SIG-M5 (cell line): ENCODE measurements around the gene BICRAL.

Experiments
- DNase-seq: peaks from one replicate; lab custom pipeline; 2025; lab: John Stamatoyannopoulos, UW

BICRAL gene

DNA sequence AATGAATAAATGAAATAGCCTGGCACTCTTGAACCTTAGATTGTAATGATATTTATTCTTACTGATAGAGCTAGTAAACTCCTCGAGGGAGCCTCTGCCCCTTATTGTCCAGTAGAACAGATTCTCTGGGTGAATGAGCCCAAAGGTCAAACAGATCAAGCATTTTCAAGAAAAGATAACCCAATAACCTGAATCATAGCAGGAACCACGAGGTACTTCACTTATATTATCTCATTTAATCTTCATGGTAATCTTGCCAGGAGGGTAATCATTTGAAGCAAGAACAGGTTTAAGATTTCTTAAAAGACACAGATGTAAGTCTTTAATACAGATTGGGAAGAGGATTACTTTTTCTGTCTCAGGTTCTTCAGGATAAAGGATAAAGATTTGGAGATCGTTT, 18.9 kb upstream of the BICRAL start:
- DNase-seq: no peak

DNA sequence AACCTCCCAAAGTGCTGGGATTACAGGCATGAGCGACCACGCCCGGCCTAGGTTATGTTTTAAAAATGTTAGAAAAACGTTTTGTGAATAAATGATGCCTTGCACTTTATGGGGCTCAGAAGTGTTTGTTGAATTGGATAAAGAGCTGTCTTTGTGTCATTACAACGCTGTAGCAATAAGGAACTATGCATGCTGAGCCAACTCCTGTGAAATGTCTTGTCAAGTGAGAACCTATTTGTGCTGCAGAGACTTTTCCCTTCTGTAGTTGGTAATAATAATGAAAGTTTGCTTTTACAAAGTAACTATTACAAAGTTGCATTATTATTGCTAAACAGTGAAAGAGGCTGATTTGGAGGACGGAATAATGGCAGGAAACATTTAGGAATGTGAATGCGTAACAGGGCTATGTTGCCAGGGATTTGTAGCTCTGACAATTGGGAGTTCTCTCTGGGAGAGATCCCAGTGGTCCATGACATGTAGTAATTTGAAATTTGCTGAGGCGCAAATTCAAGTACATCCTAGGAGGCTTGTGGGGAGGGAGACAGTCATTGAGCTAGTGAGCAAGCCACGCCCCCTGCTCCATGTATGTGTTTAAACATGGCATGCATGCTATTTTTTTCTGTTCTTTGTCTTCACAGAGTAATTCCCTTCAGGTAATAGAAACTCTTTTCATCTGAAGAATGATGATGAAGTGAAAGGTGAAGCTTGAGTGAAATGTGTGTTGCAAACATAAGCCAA, 16.8 kb upstream of the BICRAL start:
- no peak for DNase-seq

DNA sequence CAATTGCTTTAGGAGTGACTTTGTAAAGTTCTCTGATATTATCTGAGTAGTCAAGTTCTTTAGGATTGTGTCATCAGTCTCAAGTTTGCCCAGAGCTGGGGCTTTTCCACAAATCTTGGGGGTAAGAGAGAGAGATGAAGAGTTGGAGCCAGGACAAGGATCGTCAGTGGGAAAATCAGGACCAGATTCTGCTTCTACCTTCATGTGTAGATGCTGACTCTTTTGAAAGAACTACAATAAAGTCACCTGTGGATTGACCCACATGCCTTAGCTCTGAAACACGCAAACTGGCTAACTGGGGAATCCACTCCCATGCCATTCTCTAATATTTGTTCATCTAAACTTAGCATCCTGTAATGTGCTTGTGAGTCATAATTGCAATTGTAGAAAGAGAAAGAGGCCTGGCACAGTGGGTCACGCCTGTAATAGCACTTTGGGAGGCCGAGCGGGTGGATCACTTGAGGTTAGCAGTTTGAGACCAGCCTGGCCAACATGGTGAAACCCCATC, 15.6 kb upstream of the BICRAL start:
- DNase-seq: no peak

GRCh38 chr6:42769051-42769450, 12.8 kb upstream of the BICRAL start:
- DNase-seq: no peak

DNA sequence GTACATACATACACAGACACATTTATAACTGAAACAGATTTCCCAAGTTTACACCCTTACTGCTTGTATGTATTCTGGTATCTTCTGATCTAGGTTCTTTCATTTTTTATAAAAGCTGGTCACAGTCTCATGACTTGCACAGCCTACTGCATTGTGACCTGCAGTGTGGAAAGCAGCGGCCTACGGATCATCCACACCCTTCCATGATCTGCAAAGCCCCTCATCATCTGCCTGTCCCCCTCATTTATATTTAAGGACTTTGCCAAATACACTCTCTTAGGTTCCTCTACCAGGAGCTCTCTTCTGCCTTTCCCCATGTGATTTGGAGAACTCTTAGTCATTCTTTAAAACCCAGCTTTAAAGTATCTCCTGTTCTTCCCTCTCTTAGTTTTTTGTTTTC, 12.0 kb upstream of the BICRAL start:
- no peak for DNase-seq

DNA sequence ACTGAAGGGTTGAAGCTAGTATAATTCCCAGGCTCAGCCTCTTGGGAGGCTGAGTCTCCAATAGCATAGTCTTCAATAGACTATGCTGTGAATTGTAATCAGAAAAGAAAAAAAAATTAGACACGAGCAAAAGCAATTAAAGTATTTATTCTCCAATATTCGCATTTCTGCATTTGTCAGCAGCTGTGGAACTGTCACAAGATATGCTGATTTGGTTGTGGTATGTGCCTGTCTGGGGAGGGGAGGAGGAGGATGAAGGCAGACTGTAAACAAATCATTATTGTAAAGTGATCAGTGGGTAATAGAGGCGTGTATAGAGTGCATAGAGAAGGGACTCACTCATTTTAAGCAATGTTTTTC, 10.1 kb upstream of the BICRAL start:
- DNase-seq: no peak

- no peak for DNase-seq
These were observed 7.7 kb upstream of the BICRAL start for GRCh38 chr6:42774201-42774600.

DNA sequence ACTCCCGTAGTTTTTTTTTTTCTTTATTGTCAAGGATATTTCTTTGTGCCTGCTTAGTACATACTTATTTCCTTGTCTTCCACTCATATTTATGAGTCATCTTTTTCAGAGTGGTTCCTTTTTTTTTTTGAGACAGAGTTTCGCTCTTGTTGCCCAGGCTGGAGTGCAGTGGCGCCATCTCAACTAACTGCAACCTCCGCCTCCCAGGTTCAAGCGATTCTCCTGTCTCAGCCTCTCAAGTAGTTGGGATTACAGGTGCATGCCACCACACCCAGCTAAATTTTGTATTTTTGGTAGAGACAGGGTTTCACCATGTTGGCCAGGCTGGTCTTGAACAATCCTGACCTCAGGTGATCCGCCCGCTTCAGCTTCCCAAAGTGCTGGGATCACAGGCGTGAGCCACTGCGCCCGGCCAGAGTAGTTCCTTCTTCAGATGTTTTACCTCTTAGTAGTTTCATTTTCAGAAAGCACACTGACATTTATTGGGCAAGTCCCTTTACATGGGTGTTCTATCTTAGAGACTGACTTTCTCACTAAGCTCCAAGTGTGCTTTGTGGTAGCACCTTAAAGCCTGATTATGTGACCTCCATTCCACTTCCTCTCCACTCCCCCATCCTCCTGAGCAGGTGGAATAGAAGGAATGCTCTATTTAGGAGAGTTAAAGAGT, 6.9 kb upstream of the BICRAL start:
- peak; percentile 70 for DNase-seq

GRCh38 chr6:42777126-42777822, 4.6 kb upstream of the BICRAL start:
- no peak for DNase-seq

GRCh38 chr6:42778122-42778521, 3.7 kb upstream of the BICRAL start:
- DNase-seq: no peak

GRCh38 chr6:42779521-42779920, 2.3 kb upstream of the BICRAL start:
- no peak for DNase-seq

DNA sequence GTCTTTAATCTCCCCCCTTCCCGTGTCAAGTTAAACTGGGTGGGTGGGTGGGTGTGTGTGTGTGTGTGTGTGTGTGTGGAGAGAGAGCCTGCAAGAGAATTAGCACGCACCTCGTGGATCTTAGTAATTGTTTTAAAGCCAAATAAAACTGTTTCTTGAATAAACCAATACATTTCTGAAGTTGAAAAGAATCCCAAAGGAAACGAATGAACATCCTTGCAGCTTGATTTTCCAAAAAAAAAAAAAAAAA, 381 bp upstream of the BICRAL start:
- no peak for DNase-seq

DNA sequence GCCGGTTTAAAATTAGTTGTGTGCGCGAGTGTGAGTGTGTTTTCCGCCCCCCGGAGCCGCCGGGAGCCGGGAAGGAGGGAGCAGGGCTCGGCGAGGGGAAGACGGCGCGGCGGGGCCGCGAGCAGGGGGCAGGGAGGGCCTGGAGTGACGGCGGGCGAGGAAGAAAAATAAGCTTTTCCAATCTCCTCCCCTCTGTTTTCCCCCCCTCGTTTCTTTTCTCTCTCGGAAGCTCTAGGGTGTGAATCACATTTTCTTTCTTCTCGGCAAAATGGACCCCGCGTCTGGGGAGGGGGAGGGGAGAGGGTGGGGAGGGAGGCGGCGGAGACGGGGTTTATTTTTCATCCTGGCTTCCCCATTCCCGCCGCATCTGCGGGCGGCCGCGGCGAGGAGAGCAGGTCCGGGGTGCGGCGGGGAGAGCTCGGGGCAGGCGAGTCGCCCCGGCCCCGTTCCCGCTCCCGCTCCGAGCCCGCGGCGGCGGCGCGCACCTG, 881 bp downstream of the BICRAL start:
- peak; percentile 25 for DNase-seq

GRCh38 chr6:42783177-42783875, 1.5 kb downstream of the BICRAL start:
- no peak for DNase-seq

- DNase-seq: no peak
These were observed 2.2 kb downstream of the BICRAL start for GRCh38 chr6:42783876-42784642.

GRCh38 chr6:42784717-42785498, 3.1 kb downstream of the BICRAL start:
- no peak for DNase-seq

GRCh38 chr6:42786525-42786985, 4.7 kb downstream of the BICRAL start:
- no peak for DNase-seq

DNA sequence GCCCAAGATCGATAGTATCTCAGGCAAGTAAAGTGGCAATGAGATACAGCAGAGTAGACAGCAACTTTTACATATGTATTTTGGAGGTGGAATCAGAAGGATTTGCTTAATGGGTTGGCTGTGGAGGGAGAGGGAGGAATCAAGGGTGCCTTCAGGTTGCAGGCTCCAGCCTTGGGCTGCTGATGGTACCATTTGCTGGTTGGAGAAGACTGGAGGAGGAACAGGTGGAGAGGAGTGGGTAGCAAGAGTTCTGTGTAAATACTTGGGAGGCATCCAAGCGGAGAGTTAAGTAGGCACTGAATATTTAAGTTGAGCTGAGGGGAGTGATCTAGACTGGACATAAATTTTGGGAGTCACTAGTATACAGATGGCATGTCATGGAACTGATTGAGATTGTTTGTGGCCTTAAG, 5.2 kb downstream of the BICRAL start:
- no peak for DNase-seq

DNA sequence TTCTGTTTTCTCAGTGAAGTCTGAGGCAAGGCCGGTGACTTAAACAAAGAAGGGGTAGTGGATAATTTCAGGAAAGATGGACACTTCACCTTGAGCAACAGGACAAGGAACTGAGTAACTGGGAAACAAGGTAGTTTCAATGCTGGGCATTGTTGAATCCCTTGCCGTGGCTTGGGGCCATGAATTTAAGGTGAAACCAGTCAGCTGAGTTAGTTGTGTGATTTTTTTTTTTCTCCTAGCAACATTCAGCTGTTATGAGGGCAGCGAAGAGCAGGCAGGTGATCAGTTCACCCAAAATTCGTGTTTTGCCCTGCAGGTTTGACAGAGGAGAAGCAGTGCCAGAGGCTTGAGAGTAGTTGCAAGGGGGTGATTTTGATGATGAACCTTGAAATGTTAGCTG, 6.8 kb downstream of the BICRAL start:
- no peak for DNase-seq

DNA sequence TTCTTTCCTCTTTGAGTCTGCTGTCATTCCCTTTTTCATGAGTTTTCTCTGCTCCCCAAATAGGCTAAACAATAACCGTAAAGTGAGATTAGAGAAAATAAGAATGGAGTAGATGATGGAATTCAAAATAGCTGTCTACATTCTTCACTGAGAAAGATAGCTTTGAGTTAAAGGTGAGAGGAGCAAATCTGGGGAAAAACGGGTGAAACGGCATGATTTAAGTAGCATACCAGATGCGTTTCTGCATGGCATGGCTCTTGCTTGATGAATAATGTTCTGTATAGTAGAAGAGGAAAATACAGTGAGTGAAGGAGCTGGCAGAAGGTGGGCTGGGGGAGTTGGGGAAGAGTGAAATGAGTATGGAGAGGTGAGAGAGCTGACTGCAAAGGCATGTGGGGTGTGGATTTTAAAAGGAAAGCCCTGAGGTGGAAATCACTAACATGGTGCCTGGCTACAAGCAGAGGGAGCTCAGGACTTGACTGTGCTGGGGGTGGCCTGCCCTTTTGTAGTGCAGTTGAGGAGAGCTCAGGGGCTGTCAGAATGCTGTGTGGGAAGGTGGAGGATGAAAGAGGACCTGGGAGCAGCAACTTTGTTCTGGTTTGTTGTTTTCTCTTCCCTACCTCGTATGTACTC, 8.8 kb downstream of the BICRAL start:
- no peak for DNase-seq
